ENCODE measurements around the gene NCAPG2. TPM values are rescaled to one million over a fixed set of nuclear protein-coding genes. Genes with fewer than 3 reads are reported as not detected.

NCAPG2 gene
- total RNA-seq, 1 donor from 2014 or later, result 46.1 TPM

- no peak overlapping the region for H3K4me3 Mint-ChIP-seq
- no peaks in the 10 kb centered on the region for H3K4me1 Mint-ChIP-seq (ENCODE audit: unreplicated experiment)
- TF ChIP-seq, protein P1, sequence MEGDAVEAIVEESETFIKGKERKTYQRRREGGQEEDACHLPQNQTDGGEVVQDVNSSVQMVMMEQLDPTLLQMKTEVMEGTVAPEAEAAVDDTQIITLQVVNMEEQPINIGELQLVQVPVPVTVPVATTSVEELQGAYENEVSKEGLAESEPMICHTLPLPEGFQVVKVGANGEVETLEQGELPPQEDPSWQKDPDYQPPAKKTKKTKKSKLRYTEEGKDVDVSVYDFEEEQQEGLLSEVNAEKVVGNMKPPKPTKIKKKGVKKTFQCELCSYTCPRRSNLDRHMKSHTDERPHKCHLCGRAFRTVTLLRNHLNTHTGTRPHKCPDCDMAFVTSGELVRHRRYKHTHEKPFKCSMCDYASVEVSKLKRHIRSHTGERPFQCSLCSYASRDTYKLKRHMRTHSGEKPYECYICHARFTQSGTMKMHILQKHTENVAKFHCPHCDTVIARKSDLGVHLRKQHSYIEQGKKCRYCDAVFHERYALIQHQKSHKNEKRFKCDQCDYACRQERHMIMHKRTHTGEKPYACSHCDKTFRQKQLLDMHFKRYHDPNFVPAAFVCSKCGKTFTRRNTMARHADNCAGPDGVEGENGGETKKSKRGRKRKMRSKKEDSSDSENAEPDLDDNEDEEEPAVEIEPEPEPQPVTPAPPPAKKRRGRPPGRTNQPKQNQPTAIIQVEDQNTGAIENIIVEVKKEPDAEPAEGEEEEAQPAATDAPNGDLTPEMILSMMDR (conservative IDR thresholded peaks at IDR 0.05), result no peak
- no peaks in the 10 kb centered on the region for H3K27me3 Mint-ChIP-seq
- no peak overlapping the region for H3K27ac Mint-ChIP-seq
- H3K36me3 Mint-ChIP-seq, result peaks cover 15% of the 10 kb centered on the region
- DNase-seq (ENCODE audit: extremely low spot score, unreplicated experiment), result peak; percentile 37
- H3K9me3 Mint-ChIP-seq, result no peaks in the 10 kb centered on the region
These were observed 44.8 kb upstream of the NCAPG2 start for GRCh38 chr7:158749396-158749795.

DNA sequence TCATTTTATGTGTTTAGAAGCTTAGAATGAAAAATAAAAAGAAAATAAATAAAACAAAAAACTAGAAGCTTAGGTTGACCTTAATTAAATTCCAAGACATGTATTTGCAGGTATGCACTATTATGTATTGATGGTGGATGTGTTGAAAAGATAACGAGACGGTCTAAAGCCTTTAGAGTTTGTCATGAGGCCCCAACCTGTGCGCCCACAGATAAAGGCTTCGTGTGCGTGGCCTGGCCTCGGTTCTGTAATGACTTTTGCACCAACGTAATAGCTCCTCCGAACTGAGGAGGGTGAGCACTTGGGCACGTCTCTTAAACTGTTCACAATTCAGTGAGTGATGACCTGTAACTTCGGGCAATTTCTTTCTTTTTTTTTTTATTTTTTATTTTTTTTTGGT is 43.7 kb upstream of the NCAPG2 start:
- no peaks in the 10 kb centered on the region for H3K27me3 Mint-ChIP-seq
- H3K4me3 Mint-ChIP-seq, result no peak overlapping the region
- H3K4me1 Mint-ChIP-seq (ENCODE audit: unreplicated experiment), result no peaks in the 10 kb centered on the region
- TF ChIP-seq, protein P1 (conservative IDR thresholded peaks at IDR 0.05), result no peak
- peak; percentile 10 for DNase-seq (ENCODE audit: extremely low spot score, unreplicated experiment)
- H3K9me3 Mint-ChIP-seq, result no peaks in the 10 kb centered on the region
- no peak overlapping the region for H3K27ac Mint-ChIP-seq
- H3K36me3 Mint-ChIP-seq, result peaks cover 15% of the 10 kb centered on the region

- peaks cover 16% of the 10 kb centered on the region for H3K36me3 Mint-ChIP-seq
- H3K27ac Mint-ChIP-seq, result no peak overlapping the region
These were observed 42.8 kb upstream of the NCAPG2 start for GRCh38 chr7:158747408-158747807.

GRCh38 chr7:158746957-158747356 is 42.4 kb upstream of the NCAPG2 start:
- H3K27ac Mint-ChIP-seq, result no peak overlapping the region
- no peak overlapping the region for H3K4me3 Mint-ChIP-seq
- peak; percentile 25 for DNase-seq (ENCODE audit: extremely low spot score, unreplicated experiment)
- H3K4me1 Mint-ChIP-seq (ENCODE audit: unreplicated experiment), result no peaks in the 10 kb centered on the region
- no peaks in the 10 kb centered on the region for H3K9me3 Mint-ChIP-seq
- H3K27me3 Mint-ChIP-seq, result no peaks in the 10 kb centered on the region
- TF ChIP-seq, protein P1 (conservative IDR thresholded peaks at IDR 0.05), result no peak
- H3K36me3 Mint-ChIP-seq, result peaks cover 19% of the 10 kb centered on the region

More at GRCh38 chr7:158747408-158747807, 42.8 kb upstream of the NCAPG2 start:
- peak; percentile 32 for DNase-seq (ENCODE audit: extremely low spot score, unreplicated experiment)
- Mint-ChIP-seq H3K27me3 (no peaks in the 10 kb centered on the region), H3K4me3 (no peak overlapping the region), H3K4me1 (ENCODE audit: unreplicated experiment) (no peaks in the 10 kb centered on the region), H3K9me3 (no peaks in the 10 kb centered on the region)
- TF ChIP-seq, protein P1 (conservative IDR thresholded peaks at IDR 0.05), result no peak

DNA sequence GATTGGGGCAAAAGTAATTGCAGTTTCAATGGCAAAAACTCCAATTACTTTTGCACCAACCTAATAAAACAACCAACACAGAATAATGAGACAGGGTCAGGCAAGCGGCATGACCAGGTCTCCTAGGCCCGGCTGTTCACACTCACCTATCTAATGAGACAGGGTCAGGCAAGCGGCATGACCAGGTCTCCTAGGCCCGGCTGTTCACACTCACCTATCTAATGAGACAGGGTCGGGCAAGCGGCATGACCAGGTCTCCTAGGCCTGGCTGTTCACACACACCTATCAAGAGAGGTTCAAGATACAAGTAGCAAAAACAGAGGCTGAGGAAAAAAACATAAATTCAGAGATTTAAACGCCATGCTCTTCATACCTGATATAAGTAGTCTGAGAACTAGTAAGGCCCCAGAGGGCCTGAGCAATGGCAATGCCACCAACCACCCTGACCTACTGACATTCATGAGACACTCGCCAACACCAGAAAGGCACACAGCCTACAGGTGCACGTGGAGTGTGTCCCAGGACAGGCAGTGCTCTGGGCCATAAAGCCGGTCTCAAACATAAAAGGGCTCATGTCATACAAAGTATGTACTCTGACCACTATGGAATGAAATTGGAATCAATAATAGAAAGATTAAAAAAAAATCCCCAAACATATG is 40.6 kb upstream of the NCAPG2 start:
- peaks cover 19% of the 10 kb centered on the region for H3K36me3 Mint-ChIP-seq

More for the DNA sequence above, 40.6 kb upstream of the NCAPG2 start:
- Mint-ChIP-seq H3K4me3 (no peak overlapping the region), H3K4me1 (ENCODE audit: unreplicated experiment) (no peaks in the 10 kb centered on the region), H3K9me3 (no peaks in the 10 kb centered on the region), H3K27me3 (no peaks in the 10 kb centered on the region), H3K27ac (no peak overlapping the region)
- TF ChIP-seq, protein P1 (conservative IDR thresholded peaks at IDR 0.05), result no peak
- no peak for DNase-seq (ENCODE audit: extremely low spot score, unreplicated experiment)

Data from type B pancreatic cell (in vitro differentiated cells).